Activated naive CD8-positive, alpha-beta T cell treated with anti-CD3 and anti-CD28 coated beads, Interleukin-2, amount 50 U/mL, for 24 hours (primary cell): ENCODE measurements around the gene CDH15.

Source experiments
- ATAC-seq: fragments of 150-1000 bp; cut with Tn5 transposase; one replicate; pipeline ENCODE4 v1.10.0; 2021
- DNase-seq: peaks from one replicate; pipeline ENCODE4 v3.0.0; 2021
- H3K27ac Mint-ChIP-seq: one replicate; pipeline ENCODE4 v1.8.0; 2021; ENCODE audit warnings: mild to moderate bottlenecking, mixed read lengths
- H3K27me3 Mint-ChIP-seq: one replicate; pipeline ENCODE4 v1.8.0; 2021; ENCODE audit warnings: mixed read lengths
- H3K36me3 Mint-ChIP-seq: one replicate; pipeline ENCODE4 v1.8.0; 2021; ENCODE audit warnings: low read depth, mixed read lengths
- H3K4me1 Mint-ChIP-seq: one replicate; pipeline ENCODE4 v1.8.0; 2021; ENCODE audit warnings: mixed read lengths
- H3K4me3 Mint-ChIP-seq: one replicate; pipeline ENCODE4 v1.8.0; 2021; ENCODE audit warnings: mild to moderate bottlenecking, moderate library complexity, mixed read lengths
- H3K9me3 Mint-ChIP-seq: one replicate; pipeline ENCODE4 v1.8.0; 2021; ENCODE audit warnings: mixed read lengths

Gene CDH15

GRCh38 chr16:89170346-89171215, 967 bp upstream of the CDH15 start:
- peaks cover 2% of the 10 kb centered on the region for H3K27me3 Mint-ChIP-seq
- no peaks in the 10 kb centered on the region for H3K36me3 Mint-ChIP-seq
- H3K4me3 Mint-ChIP-seq = peak overlapping the region; percentile 56
- H3K9me3 Mint-ChIP-seq = no peaks in the 10 kb centered on the region
- H3K27ac Mint-ChIP-seq = no peak overlapping the region
- DNase-seq = no peak
- no peak for ATAC-seq
- H3K4me1 Mint-ChIP-seq = peaks cover 6% of the 10 kb centered on the region

- Mint-ChIP-seq H3K9me3 (no peaks in the 10 kb centered on the region), H3K27me3 (peaks cover 2% of the 10 kb centered on the region), H3K4me3 (no peak overlapping the region), H3K4me1 (peaks cover 6% of the 10 kb centered on the region), H3K36me3 (no peaks in the 10 kb centered on the region), H3K27ac (no peak overlapping the region)
- ATAC-seq = no peak
- no peak for DNase-seq
Observed at GRCh38 chr16:89172171-89172527, 601 bp downstream of the CDH15 start.

GRCh38 chr16:89172528-89173173, 1.1 kb downstream of the CDH15 start:
- DNase-seq (no peak), ATAC-seq (no peak)
- Mint-ChIP-seq H3K27ac (no peak overlapping the region), H3K4me1 (peaks cover 6% of the 10 kb centered on the region), H3K36me3 (no peaks in the 10 kb centered on the region), H3K27me3 (peaks cover 2% of the 10 kb centered on the region), H3K4me3 (no peak overlapping the region), H3K9me3 (no peaks in the 10 kb centered on the region)

GRCh38 chr16:89173174-89173921, 1.8 kb downstream of the CDH15 start:
- Mint-ChIP-seq H3K4me3 (no peak overlapping the region), H3K4me1 (peaks cover 6% of the 10 kb centered on the region), H3K9me3 (no peaks in the 10 kb centered on the region), H3K27ac (no peak overlapping the region), H3K36me3 (no peaks in the 10 kb centered on the region), H3K27me3 (peaks cover 2% of the 10 kb centered on the region)
- DNase-seq (no peak), ATAC-seq (no peak)

- peaks cover 2% of the 10 kb centered on the region for H3K27me3 Mint-ChIP-seq
- H3K9me3 Mint-ChIP-seq = no peaks in the 10 kb centered on the region
- H3K4me1 Mint-ChIP-seq = peaks cover 6% of the 10 kb centered on the region
- no peaks in the 10 kb centered on the region for H3K36me3 Mint-ChIP-seq
- H3K27ac Mint-ChIP-seq = no peak overlapping the region
- ATAC-seq (no peak), DNase-seq (no peak)
- no peak overlapping the region for H3K4me3 Mint-ChIP-seq
Observed at GRCh38 chr16:89174055-89174827, 2.7 kb downstream of the CDH15 start.

- ATAC-seq (no peak), DNase-seq (no peak)
- no peak overlapping the region for H3K4me3 Mint-ChIP-seq
- peaks cover 2% of the 10 kb centered on the region for H3K27me3 Mint-ChIP-seq
- peaks cover 6% of the 10 kb centered on the region for H3K4me1 Mint-ChIP-seq
- no peak overlapping the region for H3K27ac Mint-ChIP-seq
- no peaks in the 10 kb centered on the region for H3K9me3 Mint-ChIP-seq
- H3K36me3 Mint-ChIP-seq = no peaks in the 10 kb centered on the region
Observed at GRCh38 chr16:89174877-89175276, 3.3 kb downstream of the CDH15 start.

- H3K4me1 Mint-ChIP-seq = peaks cover 5% of the 10 kb centered on the region
- peaks cover 2% of the 10 kb centered on the region for H3K27me3 Mint-ChIP-seq
- no peaks in the 10 kb centered on the region for H3K9me3 Mint-ChIP-seq
- H3K36me3 Mint-ChIP-seq = no peaks in the 10 kb centered on the region
- DNase-seq (no peak), ATAC-seq (no peak)
- no peak overlapping the region for H3K4me3 Mint-ChIP-seq
- no peak overlapping the region for H3K27ac Mint-ChIP-seq
Observed at GRCh38 chr16:89175280-89176146, 4.0 kb downstream of the CDH15 start.

GRCh38 chr16:89176147-89176690, 4.7 kb downstream of the CDH15 start:
- no peaks in the 10 kb centered on the region for H3K4me1 Mint-ChIP-seq
- H3K36me3 Mint-ChIP-seq = no peaks in the 10 kb centered on the region
- no peak overlapping the region for H3K4me3 Mint-ChIP-seq
- no peak overlapping the region for H3K27ac Mint-ChIP-seq
- ATAC-seq = no peak
- H3K27me3 Mint-ChIP-seq = no peaks in the 10 kb centered on the region
- no peaks in the 10 kb centered on the region for H3K9me3 Mint-ChIP-seq
- DNase-seq = no peak

- Mint-ChIP-seq H3K27ac (no peak overlapping the region), H3K36me3 (no peaks in the 10 kb centered on the region), H3K27me3 (no peaks in the 10 kb centered on the region), H3K9me3 (no peaks in the 10 kb centered on the region), H3K4me1 (no peaks in the 10 kb centered on the region), H3K4me3 (no peak overlapping the region)
- DNase-seq (no peak), ATAC-seq (no peak)
Observed at GRCh38 chr16:89176717-89177116, 5.2 kb downstream of the CDH15 start.

- Mint-ChIP-seq H3K4me1 (no peaks in the 10 kb centered on the region), H3K4me3 (no peak overlapping the region), H3K27me3 (no peaks in the 10 kb centered on the region), H3K27ac (no peak overlapping the region), H3K36me3 (no peaks in the 10 kb centered on the region), H3K9me3 (no peaks in the 10 kb centered on the region)
- ATAC-seq = no peak
- DNase-seq = no peak
Observed at GRCh38 chr16:89177501-89177900, 6.0 kb downstream of the CDH15 start.

GRCh38 chr16:89178453-89179147, 7.1 kb downstream of the CDH15 start:
- Mint-ChIP-seq H3K27ac (no peak overlapping the region), H3K4me3 (no peak overlapping the region), H3K9me3 (no peaks in the 10 kb centered on the region), H3K4me1 (no peaks in the 10 kb centered on the region), H3K36me3 (no peaks in the 10 kb centered on the region), H3K27me3 (no peaks in the 10 kb centered on the region)
- no peak for DNase-seq
- ATAC-seq = no peak

- Mint-ChIP-seq H3K27me3 (no peaks in the 10 kb centered on the region), H3K4me1 (no peaks in the 10 kb centered on the region), H3K4me3 (no peak overlapping the region), H3K36me3 (no peaks in the 10 kb centered on the region), H3K27ac (no peak overlapping the region), H3K9me3 (no peaks in the 10 kb centered on the region)
- ATAC-seq (no peak), DNase-seq (no peak)
Observed at GRCh38 chr16:89179148-89179484, 7.6 kb downstream of the CDH15 start.

GRCh38 chr16:89179656-89180315, 8.2 kb downstream of the CDH15 start:
- no peaks in the 10 kb centered on the region for H3K4me1 Mint-ChIP-seq
- H3K27me3 Mint-ChIP-seq = no peaks in the 10 kb centered on the region
- DNase-seq = no peak
- no peak overlapping the region for H3K27ac Mint-ChIP-seq
- no peaks in the 10 kb centered on the region for H3K9me3 Mint-ChIP-seq
- no peak for ATAC-seq
- H3K4me3 Mint-ChIP-seq = no peak overlapping the region
- H3K36me3 Mint-ChIP-seq = no peaks in the 10 kb centered on the region
